HG02759 (cell line): ENCODE measurements around the gene TBX21.

ENCODE experiments used
- ATAC-seq: cut with Tn5 transposase; IDR thresholded peaks from one replicate; pipeline ENCODE4 v1.9.1; 2021; ENCODE audit warnings: mild to moderate bottlenecking, moderate library complexity; ENCODE audit not compliant: unreplicated experiment

The TBX21 gene

DNA sequence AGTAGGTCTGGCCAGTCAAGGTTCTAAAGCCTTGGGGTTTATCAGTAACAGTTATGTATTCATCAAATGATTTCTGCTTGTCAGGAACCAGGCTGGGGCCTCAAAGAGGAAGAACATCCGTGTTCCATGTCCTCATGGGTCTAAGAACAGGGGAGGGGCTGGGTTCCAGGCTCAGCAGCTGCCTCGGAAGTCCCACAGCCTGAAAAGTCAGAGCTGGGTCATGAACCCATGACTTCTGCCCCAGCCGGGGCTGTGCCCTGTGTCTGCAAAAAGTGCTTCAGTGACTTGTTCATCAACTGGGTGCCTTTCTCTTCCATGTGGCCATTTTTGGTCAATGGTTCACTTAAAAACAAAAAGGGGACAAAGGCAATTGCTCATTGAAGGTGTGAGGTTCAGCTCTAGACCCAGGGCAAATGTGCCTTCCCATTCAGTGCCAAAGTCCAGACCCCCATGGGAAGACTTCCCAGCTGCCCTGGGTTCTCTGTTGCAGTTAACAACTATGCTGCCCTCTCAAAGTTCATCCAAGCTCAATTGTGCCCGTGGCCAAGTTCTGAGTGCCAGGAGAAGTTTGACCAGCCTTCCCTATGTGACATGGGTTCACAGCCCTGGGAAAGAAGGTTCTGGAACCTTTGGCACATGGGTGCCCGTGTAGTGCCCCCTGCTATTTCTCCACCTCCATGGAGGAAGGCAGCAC, 20.6 kb upstream of the TBX21 start:
- no peak for ATAC-seq

GRCh38 chr17:47713980-47714700, 18.9 kb upstream of the TBX21 start:
- peak; percentile 14 for ATAC-seq

GRCh38 chr17:47714773-47715396, 18.2 kb upstream of the TBX21 start:
- ATAC-seq, result peak; percentile 30

DNA sequence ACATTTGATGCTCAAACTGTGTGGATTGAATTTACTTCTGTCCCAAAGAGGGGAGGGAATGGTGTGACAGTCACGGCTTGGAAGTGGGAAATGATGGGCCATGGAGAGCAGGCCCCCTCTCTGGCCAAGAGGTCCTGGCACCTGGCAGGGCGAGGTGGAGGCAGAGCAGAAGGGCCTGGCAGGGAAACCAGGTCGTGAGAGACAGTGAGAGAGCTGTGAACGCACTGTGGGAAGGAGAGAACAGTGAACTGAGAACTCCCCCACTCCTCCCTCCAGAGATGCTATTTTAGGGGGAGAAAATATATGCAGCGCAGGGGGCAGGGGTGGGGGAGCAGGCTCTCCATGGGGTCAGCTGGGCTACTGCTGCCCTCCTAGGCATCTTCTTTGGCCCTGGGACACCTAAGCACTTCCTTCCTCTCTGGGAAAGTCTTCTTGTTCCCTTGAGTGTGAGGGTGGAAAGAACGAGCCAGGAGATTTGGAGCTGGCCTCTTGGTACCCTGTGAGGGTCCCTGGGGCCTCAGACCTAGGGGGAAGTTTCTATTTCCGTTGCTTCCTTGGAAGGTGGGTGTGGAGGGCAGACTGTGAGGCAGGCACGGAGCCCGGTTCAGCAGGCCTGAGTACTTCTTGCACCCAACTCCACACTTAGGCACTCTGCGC, 17.2 kb upstream of the TBX21 start:
- no peak for ATAC-seq

- no peak for ATAC-seq
Observed at GRCh38 chr17:47716375-47716774, 16.7 kb upstream of the TBX21 start.

- no peak for ATAC-seq
Observed at GRCh38 chr17:47717261-47717697, 15.8 kb upstream of the TBX21 start.

- no peak for ATAC-seq
Observed at GRCh38 chr17:47717979-47718621, 14.9 kb upstream of the TBX21 start.

- no peak for ATAC-seq
Observed at GRCh38 chr17:47718634-47719405, 14.2 kb upstream of the TBX21 start.

DNA sequence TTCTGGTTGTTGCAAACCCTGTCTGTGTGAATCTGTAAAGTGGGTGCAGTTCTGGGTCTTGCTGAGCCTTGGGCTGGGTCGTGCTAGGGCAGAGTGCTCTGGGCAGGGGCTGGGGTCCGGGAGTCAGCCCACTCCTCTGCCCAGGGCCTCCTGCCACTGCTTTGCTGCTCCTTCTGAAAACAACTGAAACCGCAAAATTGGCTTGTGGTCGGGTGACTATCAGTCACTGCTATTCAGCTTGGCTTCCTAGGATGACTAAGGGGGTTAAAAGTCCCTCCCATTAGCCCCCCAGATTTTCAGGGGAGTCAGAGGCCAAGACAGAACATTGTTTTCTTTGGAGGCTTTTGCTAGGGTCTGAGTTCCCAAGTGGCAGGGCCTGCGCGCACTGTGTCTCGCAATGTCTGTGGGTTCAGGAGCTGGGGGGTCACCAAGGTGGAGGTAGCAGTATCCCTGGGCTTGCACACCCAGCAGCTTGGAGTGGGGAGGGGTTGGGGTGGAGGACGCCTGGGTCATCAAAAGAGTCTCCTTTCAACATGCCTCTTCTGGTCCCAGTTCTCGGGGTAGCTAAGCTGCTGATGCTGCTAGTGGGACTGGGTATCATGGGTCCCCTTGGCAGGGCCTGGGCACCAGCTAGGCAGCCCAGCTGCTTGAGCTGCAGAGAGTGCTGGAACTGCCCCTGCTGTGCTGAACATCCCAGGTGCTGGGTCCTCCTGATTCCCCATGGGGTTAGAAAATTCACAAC, 13.5 kb upstream of the TBX21 start:
- peak; percentile 31 for ATAC-seq

DNA sequence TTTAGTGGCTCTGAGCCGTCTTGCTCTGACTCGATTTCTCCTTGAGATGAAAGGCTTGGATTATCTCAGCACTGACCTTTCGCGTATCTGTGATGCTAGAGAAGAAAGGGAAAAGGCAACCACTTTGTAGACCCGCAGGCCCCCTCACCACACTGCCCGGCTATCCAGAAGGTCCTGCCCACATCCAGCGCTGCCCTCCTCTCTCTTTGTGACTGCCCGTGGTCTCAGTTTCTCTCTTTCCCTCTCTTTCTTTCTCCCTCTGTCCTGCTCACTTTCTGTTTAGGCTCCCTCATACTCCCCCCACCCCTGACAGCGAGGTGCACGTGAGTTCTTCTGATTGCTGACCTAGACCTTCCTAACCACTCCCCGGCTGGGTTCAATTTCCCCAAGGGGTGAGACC, 12.8 kb upstream of the TBX21 start:
- no peak for ATAC-seq

DNA sequence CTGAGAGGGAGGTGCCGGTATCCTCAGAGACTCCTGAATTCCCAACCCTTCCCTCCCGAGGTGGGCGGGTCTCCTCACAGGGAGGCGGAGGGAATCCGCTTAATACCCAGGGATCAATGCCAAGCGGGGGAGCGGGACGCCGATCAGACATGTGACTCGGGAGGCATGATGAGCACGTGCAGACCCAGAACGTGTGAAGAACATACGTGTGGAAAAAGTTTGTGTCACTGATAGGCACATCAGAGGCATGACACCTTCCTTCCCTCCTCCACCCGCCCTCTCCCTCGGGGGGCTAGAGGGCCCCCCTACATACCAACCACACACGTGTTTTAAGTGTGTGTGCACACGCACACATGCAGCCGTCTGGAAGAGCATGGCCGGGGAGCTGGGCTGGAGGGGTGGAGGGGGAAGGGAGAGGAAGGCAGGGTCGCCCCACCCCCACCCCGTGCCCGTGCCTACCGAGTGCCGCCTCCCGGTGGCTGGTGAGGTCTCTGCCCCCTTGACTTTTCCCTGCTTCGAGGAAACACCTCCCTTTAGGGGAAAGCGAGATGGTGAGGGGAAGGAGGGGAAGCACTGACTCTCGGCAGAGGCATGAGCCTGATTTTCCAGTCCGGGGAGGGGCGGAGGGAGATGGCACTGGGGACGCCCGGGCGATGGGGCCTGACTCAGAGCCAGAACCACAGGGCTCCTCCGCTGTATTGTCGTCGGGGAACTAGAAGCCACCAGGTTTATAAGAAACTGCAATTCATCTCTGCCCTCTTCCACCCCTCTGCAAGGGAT, 12.1 kb upstream of the TBX21 start:
- no peak for ATAC-seq

- no peak for ATAC-seq
Observed at GRCh38 chr17:47721725-47722124, 11.3 kb upstream of the TBX21 start.

GRCh38 chr17:47724705-47725104, 8.3 kb upstream of the TBX21 start:
- no peak for ATAC-seq

DNA sequence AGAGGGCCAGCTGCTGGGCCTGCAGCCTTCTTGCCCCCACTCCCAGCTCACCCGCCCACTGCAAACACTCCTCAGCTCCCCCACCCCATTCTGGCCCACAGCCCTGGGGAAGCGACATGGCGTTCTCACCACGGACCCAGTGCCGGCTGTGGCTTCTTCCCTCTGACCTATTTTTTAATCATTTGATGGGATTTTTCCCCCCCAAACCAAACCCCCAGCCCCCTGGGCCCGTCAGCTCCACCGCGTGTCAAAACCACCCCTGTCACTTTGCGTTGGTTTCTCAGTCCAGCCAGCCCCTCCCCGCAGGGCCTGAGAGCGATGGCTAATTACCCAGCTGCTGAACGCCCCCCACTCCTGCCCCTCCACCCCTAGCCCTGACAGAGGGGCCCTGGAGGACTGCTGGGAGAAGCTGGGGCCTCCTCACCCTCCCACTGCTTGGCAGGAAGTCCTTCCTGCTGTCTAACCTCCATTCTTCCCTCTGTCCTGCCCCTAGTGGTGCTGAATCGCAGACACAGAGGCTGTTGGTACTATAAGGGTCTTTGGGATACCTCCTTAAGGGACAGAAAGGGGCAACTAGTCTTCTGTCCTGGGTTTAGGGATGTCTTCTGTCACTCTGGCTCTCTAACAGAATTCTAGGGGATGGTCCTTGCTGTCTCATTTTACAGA, 7.5 kb upstream of the TBX21 start:
- ATAC-seq, result no peak

DNA sequence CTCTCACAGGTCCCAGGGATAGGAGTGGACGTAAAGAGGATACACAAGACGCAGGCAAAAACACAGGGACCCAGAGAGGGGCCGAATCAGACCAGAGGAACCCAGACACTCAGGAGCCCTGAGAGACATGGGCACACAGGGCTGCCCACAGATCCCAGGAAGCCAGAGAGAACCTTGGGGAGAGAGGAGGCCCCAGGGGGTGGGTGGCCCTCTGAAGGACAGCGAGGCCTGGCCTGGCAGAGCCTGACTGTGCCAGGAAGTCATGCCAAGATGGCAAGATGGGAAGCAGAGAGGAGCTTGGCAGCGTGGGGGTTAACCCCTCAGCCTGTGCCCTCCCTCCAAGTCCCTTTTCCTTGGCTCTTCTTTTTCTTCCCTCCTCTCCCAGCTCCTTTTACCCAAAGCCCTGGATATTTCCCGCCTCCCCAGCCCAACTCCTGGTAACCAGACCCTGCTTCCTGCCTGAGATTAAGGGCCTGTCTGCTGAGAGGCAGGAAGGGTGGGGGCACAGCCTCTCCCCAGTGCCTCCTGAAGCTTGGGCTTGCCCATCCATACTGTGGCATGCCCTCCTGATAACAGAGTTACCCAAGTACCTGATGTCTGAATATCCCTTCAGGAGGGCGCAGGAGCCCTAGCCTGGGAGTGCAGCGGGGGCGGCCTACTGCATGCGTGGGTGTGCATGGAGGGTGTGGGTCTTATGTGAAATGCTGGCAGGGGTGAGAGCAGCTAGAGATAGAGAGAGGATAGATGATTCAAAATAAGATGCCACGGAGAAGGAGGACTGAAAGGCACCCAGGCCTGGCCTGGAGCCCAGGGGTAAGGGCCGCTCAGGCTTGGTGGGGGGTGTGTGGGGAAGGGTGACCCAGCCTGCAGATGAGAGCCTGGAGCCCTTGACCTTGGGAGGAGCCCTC, 6.0 kb upstream of the TBX21 start:
- ATAC-seq, result no peak

- ATAC-seq, result no peak
Observed at GRCh38 chr17:47727704-47728036, 5.4 kb upstream of the TBX21 start.

DNA sequence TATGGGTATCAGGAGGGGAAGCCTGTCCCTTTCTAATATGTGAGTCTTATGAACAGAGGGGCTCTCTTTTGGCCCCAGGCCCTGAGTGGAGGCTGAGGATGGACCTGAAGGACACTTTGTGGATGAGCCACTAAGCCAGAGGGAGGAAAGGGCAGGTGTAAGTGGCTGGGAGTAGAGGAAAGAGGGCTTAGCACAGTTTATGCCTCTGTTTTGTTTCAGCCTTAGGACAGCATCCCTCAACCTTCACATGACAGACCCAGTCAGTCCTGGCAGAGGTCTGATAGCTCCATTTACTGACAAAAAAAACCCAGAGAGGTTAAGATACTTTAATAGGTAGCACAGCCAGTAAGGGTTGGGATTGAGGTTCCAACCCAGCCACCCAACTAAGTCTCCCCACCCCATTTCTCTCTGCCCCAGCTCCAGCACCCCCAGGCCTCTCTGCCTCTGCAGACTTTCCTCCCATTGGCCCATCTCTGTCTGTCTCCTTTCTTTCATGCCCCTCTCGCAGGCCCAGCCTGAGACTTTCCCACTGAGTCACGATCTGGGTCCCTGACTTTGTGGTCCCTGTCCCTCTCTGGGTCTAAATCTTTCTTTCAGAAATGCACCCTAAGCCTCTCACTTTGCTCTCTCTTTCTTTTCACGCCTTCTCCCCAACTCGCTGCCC, 4.7 kb upstream of the TBX21 start:
- no peak for ATAC-seq
